Measurements from ENCODE around the gene FXYD4.

FXYD4 gene

DNA sequence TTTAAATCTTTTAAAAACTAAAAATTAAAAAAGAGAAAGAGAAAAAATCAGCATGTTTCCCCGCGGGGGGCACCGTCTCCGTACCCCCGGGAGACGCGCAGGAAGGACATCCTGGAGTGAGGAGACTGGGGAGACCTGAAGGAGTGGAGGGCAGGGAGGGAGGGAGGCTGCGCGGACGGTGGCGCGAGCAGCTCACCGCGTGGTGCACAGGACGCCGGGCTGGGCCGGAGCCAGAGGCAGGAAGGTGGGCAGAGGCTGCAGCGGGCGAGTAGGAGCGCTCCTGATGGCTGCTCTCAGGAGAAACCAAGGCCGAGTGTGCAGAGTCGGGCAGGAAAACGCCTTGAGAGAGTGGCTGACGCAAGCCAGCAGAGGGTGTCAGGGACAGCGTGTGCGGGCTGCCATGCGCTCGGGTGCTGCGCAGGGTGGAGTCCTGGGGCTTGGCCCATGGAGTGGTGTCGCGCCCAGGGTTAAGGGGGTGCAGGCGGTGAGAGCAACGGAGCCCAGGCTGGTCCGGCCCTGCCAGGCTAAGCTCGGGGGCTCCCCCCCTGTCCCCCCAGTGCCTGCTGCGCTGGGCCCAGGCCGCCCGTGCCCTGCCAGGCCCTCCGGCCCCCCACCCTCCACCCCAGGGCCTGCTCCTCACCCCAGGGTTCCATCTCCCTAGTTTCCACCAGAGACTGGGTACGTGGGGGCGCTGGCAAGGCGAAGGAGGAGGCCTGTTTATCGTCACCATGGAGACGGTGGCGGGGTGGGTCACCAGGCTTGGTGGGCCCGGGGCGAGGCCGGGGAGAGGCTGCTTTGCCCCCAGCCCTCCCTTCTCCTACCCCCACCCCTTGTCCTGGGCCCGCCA lies 28.9 kb upstream of the FXYD4 start:
- no peak for TF ChIP-seq CTCF (IDR thresholded peaks at IDR 0.05)

DNA sequence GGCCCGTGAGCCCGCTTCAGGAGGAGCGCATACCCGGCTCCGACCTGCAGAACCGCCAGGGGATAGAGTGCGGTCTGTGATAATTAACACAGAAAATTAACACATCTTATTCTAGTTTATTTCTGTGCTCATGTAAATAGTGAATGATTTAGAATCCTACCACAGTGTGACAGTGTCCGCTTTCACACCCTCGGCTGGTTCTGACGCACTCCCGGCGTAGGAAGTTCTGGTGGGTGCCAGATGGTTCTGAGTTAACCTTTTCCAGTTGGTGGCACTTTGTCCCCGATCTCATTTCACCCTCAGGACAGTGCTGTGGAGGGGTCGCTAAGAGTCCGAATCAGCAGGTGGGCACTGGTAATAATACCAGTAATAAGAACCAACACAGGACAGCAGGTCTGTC lies 28.3 kb upstream of the FXYD4 start:
- TF ChIP-seq CTCF (IDR thresholded peaks at IDR 0.05) = no peak

DNA sequence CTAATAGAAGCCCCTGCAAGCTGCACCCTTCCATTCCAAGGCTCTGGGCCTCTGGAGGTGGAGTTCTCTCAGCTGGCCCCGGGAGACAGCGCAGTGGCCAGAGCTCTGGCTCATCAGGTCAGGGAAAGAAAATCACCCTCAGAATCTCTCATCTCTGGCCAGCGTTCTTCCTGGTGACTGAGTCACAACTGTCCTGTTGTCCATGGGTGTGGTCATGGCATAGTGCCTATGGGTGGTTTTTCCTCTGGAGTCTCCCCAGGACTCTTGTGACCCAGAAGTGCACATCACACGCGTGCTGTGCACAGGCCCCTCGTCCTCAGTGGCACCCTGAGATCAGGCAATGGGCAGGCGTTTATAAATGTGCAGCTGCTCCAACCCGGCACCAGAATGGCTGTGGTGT lies 27.4 kb upstream of the FXYD4 start:
- TF ChIP-seq CTCF (IDR thresholded peaks at IDR 0.05) = no peak

DNA sequence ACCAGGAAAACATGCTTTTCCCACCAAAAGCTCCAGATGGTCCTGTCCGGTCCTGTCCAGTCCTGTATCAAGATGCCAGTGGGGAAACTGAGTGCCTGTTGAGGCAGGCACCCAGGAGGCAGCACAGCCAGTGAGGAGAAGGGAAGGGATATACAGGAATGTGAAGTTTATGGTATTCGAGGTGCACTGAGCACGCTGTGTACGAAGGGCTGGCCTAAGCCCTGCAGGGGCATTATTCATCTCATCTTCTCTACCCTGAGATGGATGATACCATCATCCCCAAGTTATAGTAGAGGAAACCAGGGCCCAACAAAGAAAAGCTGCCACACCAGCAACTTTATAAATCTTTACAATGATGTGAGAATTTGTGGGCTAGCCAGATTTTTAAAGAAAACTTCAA lies 23.4 kb upstream of the FXYD4 start:
- TF ChIP-seq CTCF (IDR thresholded peaks at IDR 0.05) = no peak

GRCh38 chr10:43348511-43349312 lies 22.7 kb upstream of the FXYD4 start:
- TF ChIP-seq CTCF (IDR thresholded peaks at IDR 0.05) = peak; percentile 96

DNA sequence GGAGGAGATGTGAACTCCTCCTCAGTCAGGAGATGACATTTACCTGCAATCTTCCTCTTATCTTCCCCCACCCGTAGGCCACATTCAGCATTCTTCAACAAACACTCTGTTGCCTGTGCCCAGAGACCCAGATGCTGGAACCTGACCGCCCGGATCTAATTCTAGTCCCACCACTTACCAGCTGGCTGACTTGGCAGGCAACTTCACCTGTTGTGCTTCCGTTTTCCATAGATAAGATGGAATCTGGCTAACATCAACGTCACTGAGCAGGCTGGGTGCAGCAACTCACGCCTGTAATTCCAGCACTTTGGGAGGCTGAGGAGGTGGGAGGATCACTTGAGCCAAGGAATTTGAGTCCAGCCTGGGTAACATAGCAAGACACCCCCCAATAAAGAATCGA lies 21.3 kb upstream of the FXYD4 start:
- no peak for TF ChIP-seq CTCF (IDR thresholded peaks at IDR 0.05)

DNA sequence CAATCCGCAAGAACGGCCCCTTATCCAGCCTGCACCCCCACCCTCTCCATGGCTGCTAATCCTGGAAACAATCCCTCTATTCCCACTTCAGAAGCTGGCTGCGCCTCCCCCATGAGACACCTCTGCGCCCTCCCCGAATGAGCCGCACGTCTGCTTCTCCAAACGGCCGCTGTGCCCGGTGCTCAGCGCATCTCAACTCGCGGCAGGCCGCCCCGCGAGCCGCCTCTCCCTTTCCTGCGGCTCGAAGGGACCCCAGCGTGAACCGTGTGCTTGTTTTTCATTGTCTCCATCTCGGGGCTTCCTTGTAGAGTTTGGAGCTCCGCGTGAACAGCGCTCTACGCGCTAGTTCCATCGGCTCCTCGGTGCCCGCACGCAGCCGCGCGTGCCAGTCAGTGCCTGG lies 20.8 kb upstream of the FXYD4 start:
- no peak for TF ChIP-seq CTCF (IDR thresholded peaks at IDR 0.05)

All from LNCAP (cell line).